Mammary epithelial cell (primary cell): Measurements from ENCODE around the gene ZNF892.

Source experiments
- CTCF ChIP-seq, 2 donors: IDR thresholded peaks in 1 of 2; conservative IDR thresholded peaks in 1 of 2; 2 replicates each; pipeline ENCODE4 v1.5.1; 2011 to 2012; ENCODE audit warnings: inconsistent platforms in 2 of 2, low read length in 2 of 2, mild to moderate bottlenecking in 2 of 2, control low read depth in 1 of 2, low read depth in 1 of 2; ENCODE audit not compliant: insufficient read depth in 1 of 2; ENCODE audit errors: extremely low read depth in 1 of 2
- EZH2 ChIP-seq: IDR thresholded peaks from 2 replicates; pipeline ENCODE4 v1.6.1; 2012; ENCODE audit warnings: low read length, inconsistent platforms, borderline replicate concordance

DNA sequence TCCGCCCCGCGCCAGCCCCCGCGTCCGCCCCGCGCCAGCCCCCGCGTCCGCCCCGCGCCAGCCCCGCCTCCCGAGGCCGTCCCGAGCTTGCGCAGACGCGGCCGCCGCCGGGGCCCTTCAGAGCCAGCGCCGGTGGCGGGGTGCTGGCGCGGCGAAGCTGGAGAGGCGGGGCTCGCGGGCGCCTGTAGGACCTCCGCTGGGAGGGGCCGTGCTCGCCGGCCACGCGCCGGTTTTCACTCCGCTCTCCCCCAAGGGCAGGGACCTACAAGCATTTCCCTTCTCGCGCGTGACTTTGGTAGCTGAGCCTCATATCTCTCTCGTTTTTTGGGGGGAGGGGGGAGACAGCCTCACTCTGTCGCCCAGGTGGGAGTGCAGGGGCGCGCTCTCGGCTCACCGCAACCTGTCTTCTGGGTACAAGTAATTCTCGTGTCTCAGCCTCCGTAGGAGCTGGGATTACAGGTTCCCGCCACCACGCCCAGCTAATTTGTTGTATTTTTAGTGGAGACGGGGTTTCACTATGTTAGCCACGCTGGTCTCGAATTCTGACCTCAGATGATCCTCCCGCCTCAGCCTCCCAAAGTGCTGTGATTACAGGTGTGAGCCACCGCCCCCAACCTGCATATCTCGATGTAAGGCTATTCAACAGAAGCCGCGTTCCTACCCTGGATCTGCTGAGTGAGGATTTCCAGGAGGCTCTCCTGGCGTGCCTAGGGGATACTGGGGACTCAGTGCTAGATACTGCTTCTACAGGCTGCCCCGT lies 47.5 kb upstream of the ZNF892 start, which contains the start of gene ZNF514:
- TF ChIP-seq CTCF (conservative IDR thresholded peaks at IDR 0.05 in 1 of 2, IDR thresholded peaks at IDR 0.05 in 1 of 2; ENCODE audit: extremely low read depth in 1 of 2, insufficient read depth in 1 of 2, low read depth in 1 of 2, low read length in 2 of 2), result no peak
- no peak for TF ChIP-seq EZH2
